GM19351 (cell line): ENCODE data around the gene LAMC3.

Experiments
- ATAC-seq: cut with Tn5 transposase; IDR thresholded peaks from one replicate; pipeline ENCODE4 v1.9.1; 2021; ENCODE audit warnings: mild to moderate bottlenecking, moderate library complexity; ENCODE audit not compliant: unreplicated experiment

Gene LAMC3

GRCh38 chr9:131011274-131012022 is 2.5 kb downstream of the LAMC3 start:
- no peak for ATAC-seq

GRCh38 chr9:131012023-131012334 is 3.0 kb downstream of the LAMC3 start:
- ATAC-seq = no peak

- no peak for ATAC-seq
Observed at GRCh38 chr9:131012396-131012917, 3.5 kb downstream of the LAMC3 start.

- no peak for ATAC-seq
Observed at GRCh38 chr9:131013015-131013755, 4.2 kb downstream of the LAMC3 start.

GRCh38 chr9:131013771-131014676 is 5.0 kb downstream of the LAMC3 start:
- no peak for ATAC-seq

- ATAC-seq = no peak
Observed at GRCh38 chr9:131015112-131015511, 6.1 kb downstream of the LAMC3 start.

- no peak for ATAC-seq
Observed at GRCh38 chr9:131015876-131016397, 7.0 kb downstream of the LAMC3 start.

GRCh38 chr9:131017067-131017466 is 8.1 kb downstream of the LAMC3 start:
- ATAC-seq = no peak

- ATAC-seq = no peak
Observed at GRCh38 chr9:131018621-131019020, 9.6 kb downstream of the LAMC3 start.

- ATAC-seq = no peak
Observed at GRCh38 chr9:131019388-131020239, 10.6 kb downstream of the LAMC3 start.

- ATAC-seq = no peak
Observed at GRCh38 chr9:131020388-131020787, 11.4 kb downstream of the LAMC3 start.

GRCh38 chr9:131020862-131021261 is 11.9 kb downstream of the LAMC3 start:
- no peak for ATAC-seq

- no peak for ATAC-seq
Observed at GRCh38 chr9:131021785-131022184, 12.8 kb downstream of the LAMC3 start.

- ATAC-seq = no peak
Observed at GRCh38 chr9:131024978-131025868, 16.2 kb downstream of the LAMC3 start.

GRCh38 chr9:131025953-131026858 is 17.2 kb downstream of the LAMC3 start:
- no peak for ATAC-seq

GRCh38 chr9:131027048-131027871 is 18.3 kb downstream of the LAMC3 start:
- no peak for ATAC-seq

GRCh38 chr9:131027872-131028179 is 18.9 kb downstream of the LAMC3 start:
- no peak for ATAC-seq
